H9 (cell line): ENCODE results near the gene C6orf47. TPM values are rescaled to one million over a fixed set of nuclear protein-coding genes. Genes with fewer than 3 reads are reported as not detected.

Source experiments
- DNase-seq: peaks from one replicate; pipeline ENCODE4 v3.0.0-alpha.2; 2017
- H2AFZ ChIP-seq: one replicate; pipeline ENCODE4 v1.6.1; 2013; ENCODE audit warnings: mild to moderate bottlenecking, low read length, control low read depth, moderate library complexity
- H2AK5ac ChIP-seq: 2 replicates; pipeline ENCODE4 v1.6.1; 2013; ENCODE audit warnings: low read length, control low read depth, mixed read lengths; ENCODE audit not compliant: insufficient read length
- H2BK120ac ChIP-seq: one replicate; pipeline ENCODE4 v1.6.1; 2013; ENCODE audit warnings: low read depth, mild to moderate bottlenecking, low read length, control low read depth, inconsistent platforms; ENCODE audit not compliant: poor library complexity, severe bottlenecking
- H2BK12ac ChIP-seq: 2 replicates; pipeline ENCODE4 v1.6.1; 2013; ENCODE audit warnings: low read length, control low read depth, mixed read lengths, low read depth; ENCODE audit not compliant: insufficient read length
- H2BK15ac ChIP-seq: 2 replicates; pipeline ENCODE4 v1.6.1; 2013; ENCODE audit warnings: low read depth, low read length, control low read depth
- H2BK20ac ChIP-seq: one replicate; pipeline ENCODE4 v1.6.1; 2013; ENCODE audit warnings: low read depth, mild to moderate bottlenecking, low read length, control low read depth, inconsistent platforms; ENCODE audit not compliant: poor library complexity, severe bottlenecking
- H2BK5ac ChIP-seq: 2 replicates; pipeline ENCODE4 v1.6.1; 2013; ENCODE audit warnings: low read length, control low read depth, mixed read lengths; ENCODE audit not compliant: insufficient read length
- H3K14ac ChIP-seq: 2 replicates; pipeline ENCODE4 v1.6.1; 2013; ENCODE audit warnings: low read length, control low read depth; ENCODE audit not compliant: insufficient read depth
- H3K18ac ChIP-seq: 2 replicates; pipeline ENCODE4 v1.6.1; 2013; ENCODE audit warnings: low read depth, mild to moderate bottlenecking, mixed read lengths, low read length, control low read depth; ENCODE audit not compliant: insufficient read length
- H3K23ac ChIP-seq: 2 replicates; pipeline ENCODE4 v1.6.1; 2013; ENCODE audit warnings: low read length, control low read depth, mixed read lengths, low read depth; ENCODE audit not compliant: insufficient read length
- H3K23me2 ChIP-seq: 2 replicates; pipeline ENCODE4 v1.6.1; 2013; ENCODE audit warnings: low read depth, mild to moderate bottlenecking, mixed read lengths, low read length, control low read depth; ENCODE audit not compliant: insufficient read length, poor library complexity, severe bottlenecking
- H3K27ac ChIP-seq: 2 replicates; pipeline ENCODE4 v1.5.1; 2013; ENCODE audit warnings: low read length, control low read depth, mixed read lengths, low read depth; ENCODE audit not compliant: insufficient read length
- H3K27me3 ChIP-seq: 2 replicates; pipeline ENCODE4 v1.6.1; 2013; ENCODE audit warnings: low read length, control low read depth, inconsistent platforms; ENCODE audit not compliant: insufficient read depth
- H3K4ac ChIP-seq: 2 replicates; pipeline ENCODE4 v1.6.1; 2013; ENCODE audit warnings: low read depth, mild to moderate bottlenecking, control low read depth, inconsistent platforms, low read length, moderate library complexity
- H3K4me1 ChIP-seq: 2 replicates; pipeline ENCODE4 v1.6.1; 2013; ENCODE audit warnings: low read length, control low read depth, inconsistent platforms; ENCODE audit not compliant: insufficient read depth
- H3K4me2 ChIP-seq: 2 replicates; pipeline ENCODE4 v1.6.1; 2013; ENCODE audit warnings: low read length, control low read depth, mixed read lengths; ENCODE audit not compliant: insufficient read length, insufficient read depth
- H3K56ac ChIP-seq: 2 replicates; pipeline ENCODE4 v1.6.1; 2013; ENCODE audit warnings: low read depth, mild to moderate bottlenecking, mixed read lengths, low read length, control low read depth; ENCODE audit not compliant: insufficient read length
- H3K79me1 ChIP-seq: 2 replicates; pipeline ENCODE4 v1.6.1; 2013; ENCODE audit warnings: low read depth, mild to moderate bottlenecking, moderate library complexity, low read length, control low read depth, inconsistent platforms; ENCODE audit not compliant: insufficient read depth, poor library complexity, severe bottlenecking
- H3K79me2 ChIP-seq: 2 replicates; pipeline ENCODE4 v1.6.1; 2013; ENCODE audit warnings: low read length, control low read depth, inconsistent platforms; ENCODE audit not compliant: insufficient read depth
- H3K9ac ChIP-seq: 2 replicates; pipeline ENCODE4 v1.6.1; 2013; ENCODE audit warnings: low read length, control low read depth, mixed read lengths; ENCODE audit not compliant: insufficient read length; ENCODE audit errors: extremely low read depth
- H3K9me3 ChIP-seq: one replicate; pipeline ENCODE4 v1.6.1; 2013; ENCODE audit warnings: low read depth, low read length, inconsistent platforms; ENCODE audit not compliant: control insufficient read depth
- H3T11ph ChIP-seq: one replicate; pipeline ENCODE4 v1.6.1; 2013; ENCODE audit warnings: mild to moderate bottlenecking, low read length, control low read depth, inconsistent platforms
- H4K20me1 ChIP-seq: one replicate; pipeline ENCODE4 v1.6.1; 2013; ENCODE audit not compliant: control insufficient read depth, insufficient read length, insufficient read depth
- H4K5ac ChIP-seq: 2 replicates; pipeline ENCODE4 v1.6.1; 2013; ENCODE audit warnings: low read depth, mild to moderate bottlenecking, mixed read lengths, low read length, control low read depth; ENCODE audit not compliant: insufficient read length
- H4K8ac ChIP-seq: replicated peaks from 2 replicates; pipeline ENCODE4 v1.6.1; 2013; ENCODE audit warnings: low read length, control low read depth, mixed read lengths, low read depth; ENCODE audit not compliant: insufficient read length
- H4K91ac ChIP-seq: 2 replicates; pipeline ENCODE4 v1.6.1; 2013; ENCODE audit warnings: low read depth, mild to moderate bottlenecking, moderate library complexity, mixed read lengths, low read length, control low read depth; ENCODE audit not compliant: insufficient read length
- H3K27ac Mint-ChIP-seq, 3 experiments: 2 replicates in 2 of 3; 3 replicates in 1 of 3; pipeline ENCODE4 v1.8.0; 2020 to 2021; ENCODE audit warnings: mixed read lengths in 3 of 3, mild to moderate bottlenecking in 1 of 3, moderate library complexity in 1 of 3
- H3K27me3 Mint-ChIP-seq: 2 replicates; pipeline ENCODE4 v1.8.0; 2021; ENCODE audit warnings: low read depth, mild to moderate bottlenecking, moderate library complexity, mixed read lengths
- H3K36me3 Mint-ChIP-seq, 3 experiments: 2 replicates in 2 of 3; 3 replicates in 1 of 3; pipeline ENCODE4 v1.8.0; 2020 to 2021; ENCODE audit warnings: low read depth in 3 of 3, mixed read lengths in 3 of 3; ENCODE audit not compliant: insufficient read depth in 1 of 3
- H3K4me1 Mint-ChIP-seq, 2 experiments: 2 replicates each; pipeline ENCODE4 v1.8.0; 2020; ENCODE audit warnings: mixed read lengths in 2 of 2
- H3K4me3 Mint-ChIP-seq, 2 experiments: 2 replicates in 1 of 2; 3 replicates in 1 of 2; pipeline ENCODE4 v1.8.0; 2020 to 2021; ENCODE audit warnings: mild to moderate bottlenecking in 2 of 2, mixed read lengths in 2 of 2, moderate library complexity in 1 of 2
- H3K9me3 Mint-ChIP-seq, 2 experiments: 2 replicates in 1 of 2; 3 replicates in 1 of 2; pipeline ENCODE4 v1.8.0; 2020; ENCODE audit warnings: mild to moderate bottlenecking in 2 of 2, mixed read lengths in 2 of 2, moderate library complexity in 1 of 2
- WGBS: extraction: QIAGEN DNeasy Blood & Tissue Kit; methylation state at CpG from one replicate; pipeline ENCODE4 v1.1.7; 2013; ENCODE audit warnings: missing lambda C conversion rate, low lambda C conversion rate, mixed read lengths; ENCODE audit not compliant: insufficient read length; ENCODE audit errors: extremely low coverage; 5-methylcytosine and 5-hydroxymethylcytosine counted together
- total RNA-seq: library from RNA; stranded (reverse); gene quantifications from 2 replicates; pipeline ENCODE4 v1.2.1, GENCODE V29; 2021
- TF ChIP-seq, protein P1 (sequence below): fragments of 200-600 bp; sonication (generic); conservative IDR thresholded peaks from 3 replicates; pipeline ENCODE4 v1.8.0; 2021; ENCODE audit warnings: antibody characterized with exemption, mild to moderate bottlenecking

C6orf47 gene
- total RNA-seq, 1 experiment from 2014 or later = 19.0 TPM

DNA sequence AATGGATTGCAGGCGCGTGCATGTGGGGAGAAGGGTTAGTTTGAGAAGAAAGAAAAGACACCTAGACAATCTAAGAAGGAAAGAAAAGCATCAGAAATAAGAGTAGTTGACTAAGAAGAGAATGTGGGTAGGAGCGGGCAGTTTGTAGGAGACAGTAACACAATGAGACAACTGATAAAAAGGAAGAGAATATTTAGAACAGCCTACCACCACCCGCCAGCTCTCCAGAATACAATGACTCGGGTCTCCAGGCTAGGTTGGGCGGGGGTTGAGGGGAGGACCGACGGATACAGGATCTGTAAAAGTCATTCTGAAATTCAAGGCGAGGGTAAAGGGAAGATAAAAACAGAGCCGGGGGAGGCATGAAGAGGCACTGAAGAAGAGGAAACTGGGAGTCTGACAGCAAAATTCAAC, 41.8 kb upstream of the C6orf47 start:
- H3K4me1 Mint-ChIP-seq = peaks cover 11% of the 10 kb centered on the region in 2 experiments
- Histone ChIP-seq H3K14ac (no peak overlapping the region), H3T11ph (no peak overlapping the region), H3K9ac (peak overlapping the region; percentile 79), H2AK5ac (no peak overlapping the region), H3K23me2 (peaks cover 6% of the 10 kb centered on the region), H3K18ac (no peak overlapping the region), H2BK20ac (no peak overlapping the region), H2BK12ac (no peak overlapping the region), H4K5ac (no peak overlapping the region), H2BK5ac (no peak overlapping the region), H4K20me1 (no peaks in the 10 kb centered on the region), H3K4me1 (peaks cover 4% of the 10 kb centered on the region; the same call in 1 of the 2 replicates), H3K79me2 (peaks cover 2% of the 10 kb centered on the region; the same call in 1 of the 2 replicates), H3K27ac (no peak overlapping the region), H3K56ac (no peak overlapping the region), H4K91ac (no peak overlapping the region), H2AFZ (peak overlapping the region; percentile 23), H3K4me2 (peak overlapping the region; percentile 91), H3K4ac (no peak overlapping the region), H3K27me3 (no peaks in the 10 kb centered on the region), H3K9me3 (no peaks in the 10 kb centered on the region), H3K23ac (no peak overlapping the region), H2BK120ac (no peak overlapping the region), H3K79me1 (peaks cover 6% of the 10 kb centered on the region), H2BK15ac (no peak overlapping the region), H4K8ac (no peak overlapping the region)
- H3K27me3 Mint-ChIP-seq = peaks cover 1% of the 10 kb centered on the region; the same call in 1 of the 2 replicates
- no CpG with 5 or more reads among the region's 10 CpGs for WGBS
- H3K9me3 Mint-ChIP-seq = no peaks in the 10 kb centered on the region; a peak in 1 of 5 replicates
- no peak for DNase-seq
- TF ChIP-seq, protein P1, sequence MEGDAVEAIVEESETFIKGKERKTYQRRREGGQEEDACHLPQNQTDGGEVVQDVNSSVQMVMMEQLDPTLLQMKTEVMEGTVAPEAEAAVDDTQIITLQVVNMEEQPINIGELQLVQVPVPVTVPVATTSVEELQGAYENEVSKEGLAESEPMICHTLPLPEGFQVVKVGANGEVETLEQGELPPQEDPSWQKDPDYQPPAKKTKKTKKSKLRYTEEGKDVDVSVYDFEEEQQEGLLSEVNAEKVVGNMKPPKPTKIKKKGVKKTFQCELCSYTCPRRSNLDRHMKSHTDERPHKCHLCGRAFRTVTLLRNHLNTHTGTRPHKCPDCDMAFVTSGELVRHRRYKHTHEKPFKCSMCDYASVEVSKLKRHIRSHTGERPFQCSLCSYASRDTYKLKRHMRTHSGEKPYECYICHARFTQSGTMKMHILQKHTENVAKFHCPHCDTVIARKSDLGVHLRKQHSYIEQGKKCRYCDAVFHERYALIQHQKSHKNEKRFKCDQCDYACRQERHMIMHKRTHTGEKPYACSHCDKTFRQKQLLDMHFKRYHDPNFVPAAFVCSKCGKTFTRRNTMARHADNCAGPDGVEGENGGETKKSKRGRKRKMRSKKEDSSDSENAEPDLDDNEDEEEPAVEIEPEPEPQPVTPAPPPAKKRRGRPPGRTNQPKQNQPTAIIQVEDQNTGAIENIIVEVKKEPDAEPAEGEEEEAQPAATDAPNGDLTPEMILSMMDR = no peak
- peaks cover 0 to 23% (median 4%) of the 10 kb centered on the region in 3 experiments; a peak in 5 of 7 replicates for H3K36me3 Mint-ChIP-seq
- H3K27ac Mint-ChIP-seq = peak overlapping the region; percentile 91 to 96 (median 96); a peak in 5 of 7 replicates
- H3K4me3 Mint-ChIP-seq = peak overlapping the region; percentile 96 to 98
